Measurements from ENCODE around the gene ZSWIM9.
A peak's percentile ranks its signal among the peaks of the same experiment; 100 is the strongest.

ZSWIM9 gene

DNA sequence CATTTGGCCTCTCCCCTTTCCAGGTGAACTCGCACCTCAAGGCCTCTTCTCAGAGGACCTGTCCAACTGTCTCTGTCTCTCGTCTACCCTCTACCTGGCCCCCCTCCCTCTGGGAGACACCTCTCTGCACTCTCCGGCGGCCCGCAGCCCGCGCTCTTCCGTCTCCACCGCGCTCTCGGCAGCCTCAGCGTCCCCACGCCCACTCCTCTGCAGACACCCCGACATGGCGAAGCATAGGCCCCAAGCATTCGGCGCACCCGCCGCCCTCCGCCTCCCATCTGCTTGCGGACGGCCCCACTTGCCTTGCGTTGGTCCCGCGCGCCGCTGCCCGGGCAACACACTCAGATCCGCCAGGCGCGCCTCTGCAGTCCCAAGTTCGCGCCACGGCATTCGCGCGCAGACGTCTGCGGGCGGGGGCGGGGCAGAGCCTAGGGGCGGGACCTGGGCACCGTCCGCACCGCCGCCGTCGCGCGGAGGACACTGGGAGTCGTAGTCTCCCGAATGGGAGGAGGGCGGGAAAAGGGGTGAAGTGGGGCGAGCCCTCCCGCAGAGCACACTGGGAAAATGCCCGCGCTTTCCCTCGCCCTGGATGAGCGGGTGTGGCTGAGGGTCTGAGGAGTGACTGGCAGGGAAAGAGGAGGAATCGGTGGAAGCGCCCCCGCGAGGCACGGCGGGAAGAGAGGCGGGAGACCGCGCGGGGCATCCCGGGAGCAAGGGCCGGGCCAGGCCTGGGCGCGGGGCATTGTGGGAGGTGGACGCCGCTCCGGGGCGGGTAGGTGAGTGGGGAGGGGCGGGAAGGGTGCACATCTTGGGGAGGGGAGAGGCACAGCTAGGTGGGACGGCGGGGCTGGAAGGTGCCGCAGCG, at the start of gene ZSWIM9, which contains the start of gene LIG1:
Gene ZSWIM9 (plus strand): TSS at position 742 of the 865 bp plus-strand sequence. CDS start 1,123 bp downstream, outside the sequence.
Gene LIG1 (minus strand): TSS at position 406 of the 865 bp plus-strand sequence. CDS start 4,778 bp downstream, outside the sequence.
- peak; percentile 84 to 88 for DNase-seq

DNA sequence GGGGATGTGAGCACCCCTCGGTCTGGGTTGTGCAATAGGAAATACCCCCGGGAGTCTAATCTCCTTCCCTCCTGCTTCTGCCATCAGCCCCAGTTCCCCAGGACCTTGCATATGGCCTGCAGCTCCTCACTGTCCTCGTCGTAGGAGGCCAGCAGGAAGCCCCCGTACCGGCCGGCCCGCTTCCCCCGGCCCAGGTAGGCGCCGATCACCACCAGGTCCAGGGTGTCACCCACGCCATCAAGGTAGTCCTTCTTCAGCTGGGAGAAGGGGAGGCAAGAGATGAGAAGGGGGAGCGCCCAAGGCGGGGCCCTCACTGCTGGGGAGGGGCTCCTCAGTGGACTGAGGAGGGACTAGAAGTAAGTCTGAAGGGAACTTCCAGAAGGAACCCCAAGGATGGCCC, 49.4 kb upstream of the ZSWIM9 start:
- DNase-seq = no peak

DNA sequence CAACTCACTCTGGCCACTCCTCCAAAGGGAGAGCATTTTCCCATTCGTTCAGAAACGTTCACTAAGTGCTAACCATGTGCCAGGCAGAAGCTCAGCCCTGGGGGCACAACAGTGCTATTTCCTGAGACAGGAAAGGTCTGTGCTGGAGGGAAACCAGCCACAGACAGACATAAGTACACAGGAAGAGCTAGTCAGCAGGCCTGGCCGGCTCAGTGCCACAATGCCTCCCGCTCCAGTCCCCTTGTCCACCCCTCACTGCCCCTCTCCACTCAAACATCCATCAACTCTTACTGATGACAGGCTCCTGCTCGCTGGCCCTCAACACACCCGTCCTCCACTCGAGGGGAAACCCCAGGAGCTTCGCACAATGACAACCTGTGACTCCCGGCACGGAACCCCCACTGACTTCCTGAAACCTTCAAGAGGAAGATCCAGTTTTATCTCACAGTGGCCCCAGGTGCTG, 48.5 kb upstream of the ZSWIM9 start:
- no peak for DNase-seq

DNA sequence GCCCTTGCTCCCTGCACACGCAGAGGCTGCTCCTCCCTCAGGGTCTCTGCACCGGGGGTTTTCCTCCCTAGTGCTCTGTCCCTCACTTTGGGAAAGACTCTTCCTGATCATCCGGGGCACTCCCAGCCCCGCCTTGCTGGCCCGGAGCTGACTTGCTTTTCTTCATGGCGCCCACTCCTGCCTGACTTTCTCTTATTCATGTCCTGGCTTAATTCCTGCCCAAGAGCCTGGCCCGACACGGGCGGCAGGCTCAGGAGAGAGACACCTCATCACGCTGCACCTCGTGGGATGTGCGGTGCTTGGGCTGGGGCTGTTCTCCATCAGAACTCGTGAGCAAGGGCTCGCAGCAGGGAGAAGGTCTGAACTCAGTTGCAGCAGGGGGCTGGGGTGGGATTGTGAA, 48.1 kb upstream of the ZSWIM9 start:
- no peak for DNase-seq

DNA sequence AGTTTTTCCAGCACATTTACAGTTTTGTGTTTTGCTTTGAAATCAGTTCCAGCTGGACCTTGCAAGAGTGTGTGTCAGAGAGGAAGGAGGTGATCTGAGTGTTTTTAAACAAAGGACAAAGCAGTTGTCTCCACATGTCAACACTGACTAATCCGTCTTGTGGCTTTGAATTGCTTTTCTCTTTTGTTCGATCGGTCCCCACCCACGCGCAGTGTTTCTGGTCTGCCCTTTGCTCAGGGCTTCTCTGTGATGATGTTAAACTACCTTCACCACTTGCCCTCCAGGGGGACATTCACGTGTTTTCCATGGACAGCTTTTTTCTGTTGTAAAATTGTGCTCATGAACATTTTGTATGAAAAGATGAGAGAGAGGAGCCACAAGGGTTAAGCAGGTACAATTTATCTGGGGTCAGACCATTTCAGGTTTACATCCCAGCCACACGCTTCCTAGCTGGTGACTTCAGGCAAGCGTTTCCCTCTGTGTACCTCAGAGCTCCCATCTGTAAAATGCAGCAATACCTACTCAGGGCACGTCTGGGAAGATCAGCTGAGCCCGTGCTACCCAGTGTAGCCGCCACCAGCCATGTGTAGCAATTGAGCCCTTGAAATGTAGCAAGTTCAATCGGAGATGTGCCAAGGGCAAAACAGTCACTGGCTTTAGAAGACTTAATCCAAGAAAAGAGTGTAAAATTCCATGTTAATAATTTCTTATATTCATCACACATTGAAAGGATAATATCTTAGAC, 46.4 kb upstream of the ZSWIM9 start:
- DNase-seq = peak; percentile 35 to 48

DNA sequence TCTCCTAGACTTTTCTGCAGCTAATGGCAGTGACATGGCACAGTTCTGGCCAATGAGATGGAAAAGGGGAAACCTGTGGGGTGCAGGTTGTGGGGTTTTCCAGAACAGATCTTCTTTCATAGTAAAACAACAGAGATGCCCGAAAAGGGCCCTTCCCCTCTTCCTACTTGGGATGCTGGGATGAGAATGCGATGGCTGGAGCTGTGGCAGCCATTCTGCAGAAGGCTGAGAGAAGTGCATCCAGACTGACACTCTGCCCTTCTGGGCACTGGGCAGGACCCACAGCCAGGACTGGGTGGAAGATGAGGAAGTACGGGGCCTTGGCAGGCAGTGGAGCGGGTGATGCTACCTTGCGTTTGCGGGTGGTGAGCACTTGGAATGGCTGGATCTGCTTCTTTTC, 42.9 kb upstream of the ZSWIM9 start:
- no peak for DNase-seq

DNA sequence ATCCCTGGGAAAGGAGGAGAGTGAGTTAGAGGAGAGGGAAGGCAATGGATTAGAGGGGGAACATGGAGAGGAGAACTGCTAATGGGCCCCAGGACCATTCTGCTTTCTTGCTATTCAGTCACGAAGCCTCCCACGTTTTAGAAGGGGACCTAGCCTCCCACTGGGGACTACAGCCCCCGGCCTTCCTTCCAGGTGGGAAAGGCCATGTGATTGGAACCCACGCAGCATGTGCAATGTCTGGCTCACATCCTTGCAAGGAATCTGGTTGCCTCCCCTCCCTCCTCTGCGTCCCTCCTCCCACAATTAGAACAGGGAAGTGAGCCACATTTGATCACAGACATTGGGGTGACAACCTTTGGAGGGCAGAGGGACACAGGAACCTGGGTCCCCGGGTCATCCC, 37.4 kb upstream of the ZSWIM9 start:
- DNase-seq = no peak

DNA sequence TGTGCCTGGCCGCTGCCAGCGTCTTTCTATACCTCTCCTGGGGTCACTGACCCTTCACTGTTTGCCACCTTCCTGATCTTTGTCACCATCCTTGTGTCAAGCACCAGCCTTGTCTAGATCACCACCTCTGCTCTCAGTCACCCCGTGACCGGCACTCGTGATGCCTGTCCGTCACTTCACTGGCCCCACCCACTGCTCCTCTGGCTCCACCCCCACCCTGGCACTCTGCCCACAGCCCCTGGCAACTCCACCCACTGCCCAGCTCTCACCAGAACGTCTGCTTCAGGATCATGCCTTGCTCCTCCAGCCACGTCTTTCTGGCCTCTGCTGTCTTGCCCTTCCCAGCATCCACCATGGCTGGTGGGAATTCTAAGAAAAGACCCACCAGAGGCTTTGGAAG, 35.1 kb upstream of the ZSWIM9 start:
- DNase-seq = peak; percentile 13 to 21

DNA sequence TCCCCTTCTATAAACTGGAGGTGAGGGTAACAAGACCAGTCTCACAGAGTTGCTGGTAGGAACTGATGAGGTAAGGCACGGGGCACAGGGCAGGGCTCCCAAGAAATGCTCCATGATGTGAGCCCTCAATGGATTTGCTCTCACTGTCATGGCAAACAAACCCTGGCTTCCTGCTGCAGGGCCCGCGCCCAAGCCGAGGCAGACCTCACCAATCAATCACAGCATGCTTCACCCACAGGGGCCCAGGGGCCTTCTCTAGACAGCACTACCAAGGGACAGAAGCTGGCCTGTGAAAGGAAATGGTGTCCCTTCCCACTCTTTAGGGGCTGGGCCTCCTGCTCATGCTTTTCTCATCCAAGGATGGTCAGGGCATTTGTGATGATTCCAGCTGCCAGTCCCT, 33.9 kb upstream of the ZSWIM9 start:
- no peak for DNase-seq

DNA sequence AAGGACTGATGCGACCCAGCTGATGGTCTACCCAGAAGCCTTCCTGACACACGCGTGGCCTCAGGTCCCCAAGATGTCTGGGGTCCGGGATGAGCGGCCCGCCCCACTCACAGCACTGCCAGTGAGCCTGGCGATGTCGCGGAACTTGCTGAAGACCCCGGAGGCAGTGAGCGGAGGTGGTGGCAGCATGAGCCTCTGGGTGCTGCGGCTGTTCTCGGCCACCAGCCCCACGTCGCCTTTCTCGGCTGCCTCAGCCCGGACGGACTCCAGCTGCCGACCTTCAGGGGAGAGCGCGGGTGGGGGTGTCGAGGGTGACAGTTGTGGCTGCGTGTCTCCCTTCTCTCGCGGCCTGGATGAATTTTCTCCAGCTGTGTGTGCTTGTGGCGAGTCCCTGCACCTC, 33.1 kb upstream of the ZSWIM9 start:
- DNase-seq = no peak

DNA sequence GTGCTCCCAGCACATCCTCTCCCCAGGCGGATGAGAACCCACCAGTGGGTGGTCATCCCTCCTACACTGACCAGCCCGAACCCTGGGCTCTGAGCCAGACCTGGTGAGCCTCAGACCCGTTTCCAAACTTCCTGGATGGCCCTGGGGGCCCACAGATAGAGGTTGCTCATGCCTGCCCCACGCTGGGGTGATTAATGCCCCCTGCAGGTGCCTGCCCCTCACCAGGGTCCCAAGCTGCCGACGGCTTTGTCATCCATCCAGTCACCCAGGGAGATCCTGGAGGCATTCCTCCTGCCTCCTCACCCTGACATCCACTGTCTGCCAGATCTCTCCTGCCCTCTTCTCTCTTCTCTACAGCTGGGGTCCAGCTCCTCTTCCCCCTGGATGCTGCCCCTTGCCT, 31.4 kb upstream of the ZSWIM9 start:
- DNase-seq = no peak

DNA sequence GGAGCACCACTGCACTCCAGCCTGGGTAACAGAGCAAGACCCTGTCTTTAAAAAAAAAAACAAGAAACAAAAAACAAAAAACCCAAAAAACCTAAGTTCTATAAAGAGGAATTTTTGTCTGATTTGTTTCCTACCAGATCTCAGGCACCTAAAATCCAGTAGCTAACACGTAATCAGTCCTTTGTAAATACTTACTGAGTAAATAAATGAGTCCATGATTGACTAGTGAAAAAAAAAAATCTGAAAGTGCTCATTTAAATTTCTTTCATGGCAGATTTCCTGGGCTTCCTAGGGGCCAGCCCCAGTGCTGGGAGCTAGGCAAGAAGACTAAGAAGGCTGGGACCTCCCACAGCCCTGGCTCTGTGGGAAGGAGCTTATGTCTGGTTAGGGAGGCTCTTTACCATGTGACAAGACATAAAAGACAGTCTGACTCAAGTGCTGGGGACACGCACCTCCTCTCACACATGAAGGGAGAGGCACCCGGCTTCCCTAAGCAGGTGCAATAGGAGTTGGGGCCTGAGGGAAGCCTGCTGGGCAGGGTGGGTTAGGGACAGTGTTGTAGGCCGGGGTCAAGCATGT, 22.8 kb upstream of the ZSWIM9 start:
- DNase-seq = no peak

DNA sequence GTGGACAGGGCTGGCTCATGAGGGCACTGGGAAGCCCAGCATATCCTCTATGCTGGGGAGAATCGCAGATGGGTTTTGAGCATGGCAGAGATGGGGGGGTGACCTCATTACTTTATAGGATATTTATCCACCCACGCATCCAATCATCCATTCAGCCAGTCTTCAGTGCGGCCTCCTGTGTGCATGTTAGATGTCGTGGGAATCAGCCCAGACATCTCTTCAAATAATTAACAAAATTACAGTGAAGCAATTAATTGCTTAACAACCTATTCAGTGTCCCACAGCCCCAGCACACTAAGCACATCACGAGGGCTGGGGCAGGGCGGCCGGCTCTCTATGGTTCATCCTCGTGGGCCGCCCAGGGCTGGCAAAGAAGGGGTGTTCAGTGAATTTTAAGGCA, 21.9 kb upstream of the ZSWIM9 start:
- no peak for DNase-seq

DNA sequence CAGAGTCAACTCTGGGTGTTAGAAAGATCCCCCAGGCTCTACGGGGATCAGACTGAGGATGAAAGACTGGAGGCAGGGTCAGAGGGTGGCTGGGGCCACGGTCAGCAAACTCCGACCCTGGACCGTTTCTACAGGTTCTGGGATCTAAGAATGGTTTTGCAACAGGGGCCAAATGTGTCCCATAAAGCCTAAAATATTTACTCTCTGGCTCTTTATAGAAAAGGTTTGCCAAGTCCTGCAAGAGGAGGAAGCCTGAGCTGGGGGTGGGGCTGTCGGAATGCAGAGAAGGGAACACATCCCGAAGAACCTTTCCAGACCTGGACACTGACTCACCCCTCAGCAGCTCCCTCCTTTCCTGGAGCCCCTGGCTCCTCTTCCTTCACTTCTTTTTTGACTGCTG, 21.1 kb upstream of the ZSWIM9 start:
- DNase-seq = no peak

DNA sequence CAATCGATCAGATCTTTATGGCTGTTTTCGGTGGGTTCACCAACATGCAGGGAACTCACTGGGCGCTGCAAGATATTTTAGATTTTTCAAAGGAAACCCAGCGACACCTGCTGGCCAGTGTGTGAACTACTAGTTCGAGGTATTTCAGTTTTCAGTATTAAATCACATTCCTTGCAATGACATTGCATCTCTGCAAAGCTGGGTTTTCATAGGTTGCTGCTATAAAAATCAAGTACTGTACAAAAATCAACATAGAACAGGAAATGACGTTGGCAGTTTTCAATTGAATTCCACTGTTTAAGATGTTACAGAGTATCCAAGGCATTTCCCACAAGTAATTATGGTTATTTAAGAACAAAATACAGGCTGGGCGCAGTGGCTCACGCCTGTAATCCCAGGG, 17.9 kb upstream of the ZSWIM9 start:
- peak; percentile 60 to 66 for DNase-seq

DNA sequence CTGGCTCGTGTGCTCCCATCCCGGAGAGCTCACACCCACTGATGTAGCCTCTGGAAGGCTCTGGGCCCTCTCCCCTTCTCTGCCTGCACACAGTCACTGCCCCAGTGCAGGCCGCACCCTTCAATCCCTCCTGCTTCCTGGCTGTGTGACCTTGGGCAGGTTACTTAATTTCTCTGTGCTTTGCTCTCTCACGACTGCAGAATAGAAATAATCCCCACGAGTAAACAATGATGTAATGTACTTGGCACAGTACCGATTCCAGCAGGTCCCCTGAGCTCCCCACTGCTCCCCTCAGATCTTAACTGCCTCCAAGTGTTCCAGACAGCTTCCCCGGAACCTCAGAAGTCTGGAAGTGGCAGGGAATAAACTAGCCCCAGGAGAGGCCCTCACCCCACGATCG, 16.5 kb upstream of the ZSWIM9 start:
- no peak for DNase-seq

DNA sequence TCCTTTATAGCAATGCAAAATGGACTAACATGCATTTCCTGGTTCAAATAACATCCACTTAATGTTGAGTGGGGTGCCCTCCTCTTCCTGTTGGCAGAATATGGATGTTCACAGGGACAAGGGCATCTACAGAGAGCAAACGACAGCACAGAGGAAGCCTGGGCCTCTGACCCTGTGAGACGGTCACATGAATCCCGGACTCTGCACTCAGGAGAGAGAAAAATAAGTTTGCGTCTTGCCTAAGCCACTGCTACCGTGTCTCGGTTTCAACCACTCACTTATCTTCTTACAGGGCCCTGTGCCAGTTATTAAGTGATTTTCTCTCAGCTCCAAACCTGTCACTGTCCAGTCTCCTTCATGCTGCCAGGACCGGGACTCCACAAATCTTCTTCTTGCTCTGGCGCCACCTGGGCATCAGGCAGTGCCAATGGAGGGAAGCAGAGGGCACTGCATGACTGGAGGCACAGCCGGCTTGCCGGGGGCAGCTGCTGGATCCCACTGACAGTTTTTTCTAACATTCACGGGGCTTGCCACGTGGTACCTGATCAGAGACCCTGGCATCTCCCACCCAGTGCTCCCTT, 12.2 kb upstream of the ZSWIM9 start:
- no peak for DNase-seq

DNA sequence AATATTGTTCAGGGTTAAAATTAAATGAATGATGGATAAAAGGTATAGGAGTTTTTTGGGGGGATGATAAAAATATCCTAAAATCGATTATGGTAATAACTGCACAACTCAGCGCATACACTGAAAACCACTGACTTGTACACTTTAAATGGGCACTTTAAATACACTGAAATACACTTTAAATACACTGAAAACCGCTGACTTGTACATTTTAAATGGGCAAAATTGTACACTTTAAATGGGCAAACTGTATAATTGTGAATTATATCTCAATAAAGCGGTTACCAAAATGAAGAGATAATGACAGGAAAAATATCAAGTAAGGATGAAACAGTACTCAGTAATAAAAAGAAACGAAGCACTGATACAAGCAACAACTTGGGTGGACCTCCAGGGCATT, 1.8 kb upstream of the ZSWIM9 start:
- DNase-seq = no peak

DNA sequence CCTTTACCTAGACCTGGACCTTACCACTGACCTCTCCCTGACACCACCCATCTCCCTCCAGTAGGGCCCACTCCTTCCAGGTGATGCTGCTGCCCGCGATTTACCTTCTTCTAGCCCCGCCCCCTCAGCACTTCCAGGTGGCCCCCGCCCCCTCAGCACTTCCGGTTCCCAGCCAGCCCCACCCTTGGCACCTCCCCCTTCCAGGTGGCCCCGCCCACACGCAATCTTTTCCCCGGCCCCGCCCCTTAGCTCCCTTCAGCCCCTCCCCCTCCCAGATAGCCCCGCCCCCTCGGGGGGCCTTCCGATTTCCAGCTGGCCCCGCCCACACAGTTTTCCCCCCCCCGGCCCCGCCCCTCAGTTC, 922 bp upstream of the ZSWIM9 start:
- peak; percentile 90 to 97 for DNase-seq

DNA sequence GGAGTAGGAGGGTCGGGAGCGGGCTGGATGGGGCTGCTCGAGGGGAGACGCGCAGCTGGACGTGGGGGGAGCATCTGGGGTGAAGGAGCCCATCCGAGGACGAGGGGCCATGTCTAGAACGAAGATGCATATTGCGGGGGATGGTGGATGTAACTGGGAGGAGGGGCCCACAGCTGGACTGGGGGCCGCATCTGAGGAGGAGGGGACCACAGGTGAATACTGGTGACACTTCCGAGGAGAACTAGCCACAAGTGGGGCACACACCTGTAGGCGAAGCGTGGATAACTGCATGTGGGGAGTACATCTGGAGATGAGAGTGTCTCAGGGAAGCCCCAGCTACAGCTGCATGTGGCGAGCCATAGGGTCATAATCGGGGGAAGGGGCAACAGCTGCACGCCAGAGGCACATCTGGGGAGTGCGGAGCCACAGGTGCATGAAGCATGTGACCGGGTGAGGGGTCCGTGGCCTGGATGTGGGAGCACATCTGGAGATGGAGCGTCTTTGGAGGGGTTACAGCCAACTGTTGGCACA, 402 bp downstream of the ZSWIM9 start:
- peak; percentile 3 to 9 for DNase-seq

DNA sequence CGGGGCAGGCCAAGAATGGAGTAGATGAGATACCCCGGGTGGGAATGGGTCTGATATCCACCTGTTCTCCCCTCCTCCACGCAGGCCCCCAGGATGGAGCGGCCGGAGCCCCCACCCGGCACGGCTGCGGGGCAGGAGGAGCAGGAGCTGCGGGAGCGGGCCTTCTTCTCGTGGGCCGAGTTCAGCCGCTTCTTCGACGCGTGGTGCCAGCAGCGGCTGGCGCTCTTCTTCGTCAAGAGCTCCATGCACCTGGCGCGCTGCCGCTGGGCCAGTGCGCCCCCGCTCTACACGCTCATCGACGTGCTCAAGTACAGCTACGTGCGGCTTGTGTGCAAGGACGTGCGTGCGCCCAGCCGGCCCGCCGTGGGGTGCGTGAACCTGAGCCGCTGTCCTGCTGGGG, 1.2 kb downstream of the ZSWIM9 start:
- DNase-seq = no peak

DNA sequence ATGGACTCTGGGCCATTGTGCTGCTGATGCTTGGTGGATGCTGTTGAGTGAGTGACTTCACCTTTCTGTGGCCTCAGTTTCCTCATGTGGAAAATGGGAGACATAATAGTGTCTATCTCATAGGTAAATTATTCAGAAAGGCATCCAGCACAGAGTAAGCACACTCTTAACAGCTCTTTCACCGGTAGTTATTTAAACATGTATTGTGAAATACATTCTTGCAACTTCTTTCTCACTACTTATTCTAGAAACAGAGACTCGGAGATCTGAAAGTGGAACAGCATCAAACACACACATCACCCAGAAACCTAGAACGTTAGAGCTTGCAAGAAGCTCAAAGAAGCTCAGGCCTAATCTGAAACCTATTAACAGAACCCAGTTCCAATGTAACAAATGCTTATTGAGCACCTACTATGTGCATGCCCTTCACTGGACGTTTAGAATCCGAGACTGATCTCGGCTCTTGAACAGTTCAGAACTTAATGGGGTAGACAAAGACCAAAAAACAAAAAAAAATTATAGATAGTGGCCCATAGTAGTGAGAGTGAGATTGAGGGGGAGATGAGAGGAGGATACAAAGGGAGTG, 4.1 kb downstream of the ZSWIM9 start:
- no peak for DNase-seq

DNA sequence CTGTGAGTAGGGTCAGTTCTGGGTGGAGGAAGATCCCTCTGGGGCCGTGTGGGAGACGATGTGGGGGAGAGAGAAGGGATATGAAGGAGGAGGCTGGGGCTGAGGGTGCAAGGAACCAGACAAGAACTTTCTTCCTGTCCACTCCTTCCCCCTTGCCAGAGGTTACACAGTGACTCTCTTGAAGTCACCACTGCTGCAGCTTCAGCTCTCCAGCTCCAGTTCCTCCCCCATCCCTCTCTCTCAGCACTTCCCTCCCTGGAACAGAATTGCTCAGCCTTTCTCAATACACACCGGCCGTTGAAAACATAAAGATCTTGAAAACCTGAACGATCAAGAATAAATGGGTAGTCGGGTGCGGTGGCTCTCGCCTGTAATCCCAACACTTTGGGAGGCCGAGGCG, 5.1 kb downstream of the ZSWIM9 start:
- no peak for DNase-seq
